Loucy (cell line): Measurements from ENCODE around the gene TRPM2.

Source experiments
- H2AFZ ChIP-seq: fragments of 200-600 bp; sonication (generic); 2 replicates; pipeline ENCODE4 v1.6.0; 2016; ENCODE audit warnings: antibody characterized with exemption, mild to moderate bottlenecking, low read length, moderate library complexity
- H3F3A ChIP-seq: fragments of 200-600 bp; 2 replicates; pipeline ENCODE4 v1.6.0; 2016; ENCODE audit warnings: antibody characterized with exemption, low read depth, mild to moderate bottlenecking
- H3K27me3 ChIP-seq: fragments of 200-600 bp; sonication (generic); 2 replicates; pipeline ENCODE4 v1.6.1; 2014; ENCODE audit warnings: low read length, mild to moderate bottlenecking; ENCODE audit not compliant: insufficient read depth, poor library complexity, severe bottlenecking
- H3K36me3 ChIP-seq: fragments of 200-600 bp; sonication (generic); 2 replicates; pipeline ENCODE4 v1.6.1; 2016; ENCODE audit warnings: low read length; ENCODE audit not compliant: insufficient read depth
- H3K4me1 ChIP-seq: fragments of 200-600 bp; sonication (generic); 2 replicates; pipeline ENCODE4 v1.5.1; 2014; ENCODE audit warnings: low read length, mild to moderate bottlenecking; ENCODE audit not compliant: insufficient read depth, poor library complexity, severe bottlenecking
- H3K4me2 ChIP-seq: fragments of 200-600 bp; sonication (generic); 2 replicates; pipeline ENCODE4 v1.6.0; 2014; ENCODE audit warnings: antibody characterized with exemption, low read length, low read depth, mild to moderate bottlenecking; ENCODE audit not compliant: poor library complexity, severe bottlenecking
- H3K4me3 ChIP-seq: fragments of 200-600 bp; sonication (generic); 2 replicates; pipeline ENCODE4 v1.5.1; 2014; ENCODE audit warnings: low read length, mild to moderate bottlenecking, mixed read lengths; ENCODE audit not compliant: poor library complexity, severe bottlenecking
- H3K79me2 ChIP-seq: fragments of 200-600 bp; sonication (generic); 2 replicates; pipeline ENCODE4 v1.6.1; 2014; ENCODE audit warnings: low read length; ENCODE audit not compliant: insufficient read depth
- H3K9ac ChIP-seq: fragments of 200-600 bp; sonication (generic); 2 replicates; pipeline ENCODE4 v1.6.0; 2014; ENCODE audit warnings: mild to moderate bottlenecking, low read depth, low read length, moderate library complexity; ENCODE audit not compliant: poor library complexity, severe bottlenecking
- H3K9me2 ChIP-seq: fragments of 200-600 bp; sonication (generic); replicated peaks from 2 replicates; pipeline ENCODE4 v1.6.1; 2016; ENCODE audit warnings: low read depth, low read length, mixed read lengths
- H3K9me3 ChIP-seq: fragments of 200-600 bp; sonication (generic); 2 replicates; pipeline ENCODE4 v1.6.1; 2014; ENCODE audit warnings: mild to moderate bottlenecking, antibody characterized with exemption, low read length, low read depth; ENCODE audit not compliant: insufficient read depth
- H4K20me1 ChIP-seq: fragments of 200-600 bp; sonication (generic); 2 replicates; pipeline ENCODE4 v1.6.0; 2014; ENCODE audit warnings: antibody characterized with exemption, low read length, mild to moderate bottlenecking; ENCODE audit not compliant: insufficient read depth, poor library complexity, severe bottlenecking
- CTCF ChIP-seq: fragments of 200-600 bp; sonication (generic); conservative IDR thresholded peaks from 2 replicates; pipeline ENCODE4 v1.5.1; 2014; ENCODE audit warnings: mild to moderate bottlenecking, antibody characterized with exemption, low read length
- EZH2phosphoT487 ChIP-seq: fragments of 200-600 bp; IDR thresholded peaks from 2 replicates; pipeline ENCODE4 v1.6.1; 2018; ENCODE audit warnings: antibody characterized with exemption, mild to moderate bottlenecking, moderate library complexity, borderline replicate concordance

Gene TRPM2

GRCh38 chr21:44420416-44421205 lies 67.2 kb downstream of the TRPM2 start:
- Histone ChIP-seq H3K36me3 (no peaks in the 10 kb centered on the region), H2AFZ (no peak overlapping the region), H3K9me2 (no peaks in the 10 kb centered on the region), H3K27me3 (no peaks in the 10 kb centered on the region), H3K9me3 (peaks cover 21% of the 10 kb centered on the region; the same call in 1 of the 2 replicates), H3K79me2 (no peaks in the 10 kb centered on the region), H3K9ac (no peak overlapping the region), H3F3A (no peaks in the 10 kb centered on the region), H3K4me3 (no peak overlapping the region), H3K4me1 (no peaks in the 10 kb centered on the region), H3K4me2 (no peak overlapping the region), H4K20me1 (no peaks in the 10 kb centered on the region)
- no peak for TF ChIP-seq CTCF
- no peak for TF ChIP-seq EZH2phosphoT487

GRCh38 chr21:44421901-44422840 lies 68.8 kb downstream of the TRPM2 start:
- H3K9me3 ChIP-seq, result peaks cover 18% of the 10 kb centered on the region; the same call in 1 of the 2 replicates
- no peaks in the 10 kb centered on the region for H3K4me1 ChIP-seq
- no peak overlapping the region for H3K4me3 ChIP-seq
- H2AFZ ChIP-seq, result no peak overlapping the region
- H3K79me2 ChIP-seq, result no peaks in the 10 kb centered on the region
- H3K9ac ChIP-seq, result no peak overlapping the region
- no peak overlapping the region for H3K4me2 ChIP-seq
- no peaks in the 10 kb centered on the region for H3K36me3 ChIP-seq
- no peak for TF ChIP-seq CTCF
- TF ChIP-seq EZH2phosphoT487, result no peak
- H3K27me3 ChIP-seq, result no peaks in the 10 kb centered on the region
- no peaks in the 10 kb centered on the region for H3K9me2 ChIP-seq
- no peaks in the 10 kb centered on the region for H4K20me1 ChIP-seq
- no peaks in the 10 kb centered on the region for H3F3A ChIP-seq

- Histone ChIP-seq H3K4me3 (no peak overlapping the region), H2AFZ (no peak overlapping the region)
Measured at GRCh38 chr21:44423312-44423821, 69.9 kb downstream of the TRPM2 start.

More at GRCh38 chr21:44423312-44423821, 69.9 kb downstream of the TRPM2 start:
- no peaks in the 10 kb centered on the region for H3K4me1 ChIP-seq
- TF ChIP-seq EZH2phosphoT487, result no peak
- no peak for TF ChIP-seq CTCF
- H3K9ac ChIP-seq, result no peak overlapping the region
- H3K36me3 ChIP-seq, result no peaks in the 10 kb centered on the region
- peaks cover 13% of the 10 kb centered on the region; the same call in 1 of the 2 replicates for H3K9me3 ChIP-seq
- no peak overlapping the region for H3K4me2 ChIP-seq
- no peaks in the 10 kb centered on the region for H3F3A ChIP-seq
- H3K9me2 ChIP-seq, result no peaks in the 10 kb centered on the region
- H4K20me1 ChIP-seq, result no peaks in the 10 kb centered on the region
- H3K79me2 ChIP-seq, result no peaks in the 10 kb centered on the region
- H3K27me3 ChIP-seq, result no peaks in the 10 kb centered on the region
